Nephron progenitor cell (in vitro differentiated cells): ENCODE data around the gene C1QTNF1.

Experiments
- DNase-seq: peaks from one replicate; pipeline ENCODE4 v3.0.0; 2021
- H3K27ac Mint-ChIP-seq: 2 replicates; pipeline ENCODE4 v1.8.0; 2021; ENCODE audit warnings: mild to moderate bottlenecking, moderate library complexity, mixed read lengths
- H3K27me3 Mint-ChIP-seq: 2 replicates; pipeline ENCODE4 v1.8.0; 2021; ENCODE audit warnings: mild to moderate bottlenecking, low read depth, mixed read lengths; ENCODE audit not compliant: poor library complexity
- H3K36me3 Mint-ChIP-seq: 2 replicates; pipeline ENCODE4 v1.8.0; 2021; ENCODE audit warnings: low read depth, mixed read lengths
- H3K4me1 Mint-ChIP-seq: 2 replicates; pipeline ENCODE4 v1.8.0; 2021; ENCODE audit warnings: mixed read lengths
- H3K4me3 Mint-ChIP-seq: 2 replicates; pipeline ENCODE4 v1.8.0; 2021; ENCODE audit warnings: mild to moderate bottlenecking, moderate library complexity, mixed read lengths
- H3K9me3 Mint-ChIP-seq: 2 replicates; pipeline ENCODE4 v1.8.0; 2021; ENCODE audit warnings: mild to moderate bottlenecking, moderate library complexity, mixed read lengths
- TF ChIP-seq, protein P1 (sequence below): fragments of 200-600 bp; sonication (generic); IDR thresholded peaks from 2 replicates; pipeline ENCODE4 v1.5.0; 2021; ENCODE audit warnings: antibody characterized with exemption

Gene C1QTNF1

DNA sequence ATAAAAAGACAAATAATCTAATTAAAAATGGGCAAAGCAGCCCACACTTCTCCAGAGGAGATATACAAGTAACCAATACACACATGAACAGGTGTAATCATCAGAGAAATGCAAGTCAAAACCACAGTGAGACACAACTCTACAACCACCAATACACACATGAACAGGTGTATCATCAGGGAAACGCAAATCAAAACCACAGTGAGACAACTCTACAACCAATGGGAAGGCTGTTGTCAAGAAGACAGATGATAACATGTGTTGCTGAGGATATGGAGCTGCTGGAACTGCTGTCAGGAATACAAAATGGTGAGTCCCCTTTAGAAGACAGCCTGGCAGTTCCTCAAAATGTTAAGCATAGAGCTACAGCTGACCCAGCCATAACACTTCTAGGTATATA lies 28.2 kb downstream of the C1QTNF1 start:
- Mint-ChIP-seq H3K27me3 (peaks cover 10% of the 10 kb centered on the region), H3K27ac (no peak overlapping the region), H3K36me3 (no peaks in the 10 kb centered on the region), H3K4me1 (peaks cover 4% of the 10 kb centered on the region), H3K4me3 (no peak overlapping the region), H3K9me3 (peaks cover 48% of the 10 kb centered on the region)
- no peak for DNase-seq
- TF ChIP-seq, protein P1, sequence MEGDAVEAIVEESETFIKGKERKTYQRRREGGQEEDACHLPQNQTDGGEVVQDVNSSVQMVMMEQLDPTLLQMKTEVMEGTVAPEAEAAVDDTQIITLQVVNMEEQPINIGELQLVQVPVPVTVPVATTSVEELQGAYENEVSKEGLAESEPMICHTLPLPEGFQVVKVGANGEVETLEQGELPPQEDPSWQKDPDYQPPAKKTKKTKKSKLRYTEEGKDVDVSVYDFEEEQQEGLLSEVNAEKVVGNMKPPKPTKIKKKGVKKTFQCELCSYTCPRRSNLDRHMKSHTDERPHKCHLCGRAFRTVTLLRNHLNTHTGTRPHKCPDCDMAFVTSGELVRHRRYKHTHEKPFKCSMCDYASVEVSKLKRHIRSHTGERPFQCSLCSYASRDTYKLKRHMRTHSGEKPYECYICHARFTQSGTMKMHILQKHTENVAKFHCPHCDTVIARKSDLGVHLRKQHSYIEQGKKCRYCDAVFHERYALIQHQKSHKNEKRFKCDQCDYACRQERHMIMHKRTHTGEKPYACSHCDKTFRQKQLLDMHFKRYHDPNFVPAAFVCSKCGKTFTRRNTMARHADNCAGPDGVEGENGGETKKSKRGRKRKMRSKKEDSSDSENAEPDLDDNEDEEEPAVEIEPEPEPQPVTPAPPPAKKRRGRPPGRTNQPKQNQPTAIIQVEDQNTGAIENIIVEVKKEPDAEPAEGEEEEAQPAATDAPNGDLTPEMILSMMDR = no peak

DNA sequence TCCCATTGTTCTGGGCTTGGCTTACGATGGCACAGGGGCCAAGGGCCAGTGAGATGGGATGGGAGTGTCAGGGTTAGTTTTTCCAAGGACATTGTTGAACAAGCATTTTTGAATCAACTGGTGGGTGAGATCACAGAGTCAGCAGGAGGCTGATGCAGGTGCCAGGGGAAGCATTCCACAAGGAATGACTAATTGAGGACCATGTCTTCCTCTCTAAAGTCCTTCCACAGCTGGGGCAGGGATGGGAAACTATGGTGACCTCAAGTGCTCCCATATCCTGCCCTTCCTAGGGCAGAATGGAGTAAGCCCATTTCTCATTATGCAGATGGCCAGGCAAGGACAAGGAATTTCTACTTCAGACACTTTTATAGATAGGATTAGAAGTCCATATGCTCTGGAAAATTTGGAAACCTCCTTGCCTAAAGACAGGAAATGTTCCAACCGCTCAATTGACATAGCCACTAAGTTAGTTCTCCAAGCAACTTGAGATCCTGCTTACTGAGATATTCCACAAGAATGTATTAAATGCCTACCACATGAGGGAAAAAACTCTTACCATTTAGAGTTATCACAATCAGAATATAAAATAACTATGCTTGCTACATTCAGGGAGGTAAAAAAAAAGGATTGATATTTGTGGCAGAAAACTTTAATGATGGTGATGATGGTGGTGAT lies 29.4 kb downstream of the C1QTNF1 start:
- H3K27ac Mint-ChIP-seq = no peak overlapping the region
- peaks cover 18% of the 10 kb centered on the region for H3K27me3 Mint-ChIP-seq
- H3K9me3 Mint-ChIP-seq = peaks cover 58% of the 10 kb centered on the region
- TF ChIP-seq, protein P1 = no peak
- no peak for DNase-seq
- H3K36me3 Mint-ChIP-seq = no peaks in the 10 kb centered on the region
- no peaks in the 10 kb centered on the region for H3K4me1 Mint-ChIP-seq
- H3K4me3 Mint-ChIP-seq = no peak overlapping the region

DNA sequence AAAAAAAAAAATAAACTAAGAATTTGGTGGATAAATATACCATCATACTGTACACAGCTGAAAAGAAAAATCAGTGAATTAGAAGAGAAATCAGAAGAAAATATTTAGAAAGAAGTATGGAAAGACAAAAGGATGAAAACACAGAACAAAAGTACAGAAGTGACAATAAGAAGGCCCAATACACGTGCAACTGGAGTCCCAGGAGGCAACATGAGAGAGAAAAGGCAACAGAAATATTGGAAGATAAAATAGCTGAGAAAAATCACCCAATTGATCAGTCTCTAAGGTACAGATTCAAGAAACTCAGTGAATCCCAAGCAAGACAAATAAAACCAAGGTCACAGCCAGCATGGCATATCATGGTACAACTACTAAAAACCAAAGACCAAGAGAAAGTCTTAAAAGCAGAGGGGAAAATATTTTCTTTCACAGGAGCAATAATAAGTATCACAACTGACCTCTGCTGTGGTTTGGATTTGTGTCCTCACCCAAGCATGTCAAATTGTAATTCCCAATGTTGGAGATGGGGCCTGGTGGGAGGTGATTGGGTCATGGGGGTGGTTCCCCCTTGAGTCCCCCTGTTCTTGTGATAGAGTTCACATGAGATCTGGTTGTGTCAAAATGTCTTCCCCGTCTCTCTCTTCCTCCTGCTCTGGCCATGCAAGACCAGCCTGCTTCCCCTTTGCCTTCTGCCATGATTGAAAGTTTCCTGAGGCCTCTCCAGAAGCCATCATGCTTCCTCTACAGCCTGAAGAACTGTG lies 30.4 kb downstream of the C1QTNF1 start:
- H3K27ac Mint-ChIP-seq = no peak overlapping the region
- no peak overlapping the region for H3K4me3 Mint-ChIP-seq
- H3K27me3 Mint-ChIP-seq = peaks cover 26% of the 10 kb centered on the region
- H3K9me3 Mint-ChIP-seq = peaks cover 58% of the 10 kb centered on the region
- no peak for DNase-seq
- TF ChIP-seq, protein P1 = no peak
- no peaks in the 10 kb centered on the region for H3K4me1 Mint-ChIP-seq
- H3K36me3 Mint-ChIP-seq = no peaks in the 10 kb centered on the region

DNA sequence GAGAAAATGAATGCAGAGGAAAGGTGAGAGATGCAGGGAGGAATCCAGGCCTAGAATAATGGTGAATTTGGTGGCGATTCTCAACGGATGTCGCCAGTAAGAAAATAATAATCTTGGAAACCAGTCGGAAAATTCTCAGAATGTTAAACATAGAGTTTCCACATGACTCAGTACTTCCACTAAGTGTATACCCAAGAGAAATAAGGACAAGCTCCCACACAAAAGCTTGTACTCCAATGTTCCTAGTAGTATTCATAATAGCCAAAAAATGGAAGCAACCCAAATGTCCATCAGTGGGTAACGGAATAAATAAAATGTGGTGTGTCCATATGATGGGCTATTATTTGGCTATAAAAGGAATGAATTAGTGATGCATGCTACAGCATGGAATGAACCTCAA lies 31.2 kb downstream of the C1QTNF1 start:
- TF ChIP-seq, protein P1 = no peak
- no peak for DNase-seq
- no peaks in the 10 kb centered on the region for H3K36me3 Mint-ChIP-seq
- H3K27ac Mint-ChIP-seq = no peak overlapping the region
- peaks cover 30% of the 10 kb centered on the region for H3K27me3 Mint-ChIP-seq
- no peaks in the 10 kb centered on the region for H3K4me1 Mint-ChIP-seq
- H3K9me3 Mint-ChIP-seq = peaks cover 58% of the 10 kb centered on the region
- H3K4me3 Mint-ChIP-seq = no peak overlapping the region

DNA sequence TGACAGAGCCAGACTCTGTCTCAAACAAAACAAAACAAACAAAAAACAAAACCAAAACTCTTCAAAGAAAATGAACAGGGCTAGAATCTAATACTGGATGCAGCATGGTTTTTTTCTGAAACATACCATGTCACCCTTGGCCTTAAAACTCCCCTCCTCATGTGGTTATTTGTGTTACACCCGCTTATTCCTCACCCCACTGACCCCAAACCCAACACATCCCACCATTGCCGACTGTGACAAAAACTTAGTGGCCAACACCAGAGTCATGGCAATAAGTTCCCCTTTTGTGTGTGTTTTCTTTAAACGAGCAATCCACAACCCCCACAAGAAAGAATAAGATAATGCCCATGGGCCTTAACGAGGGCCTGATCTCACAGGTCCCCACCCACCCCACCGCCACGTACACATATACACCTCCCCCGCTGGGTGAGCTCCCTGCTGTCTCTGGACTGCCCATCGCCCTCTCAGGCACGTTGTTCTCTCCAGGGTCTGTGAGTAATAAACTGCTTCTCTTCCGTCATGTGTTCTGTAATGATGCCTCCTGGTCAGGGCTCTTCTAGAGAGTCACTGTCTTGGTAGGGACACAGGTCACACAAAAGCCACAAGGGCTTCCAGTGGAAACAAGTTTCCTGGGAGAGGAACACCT lies 33.9 kb downstream of the C1QTNF1 start:
- Mint-ChIP-seq H3K9me3 (peaks cover 41% of the 10 kb centered on the region), H3K4me3 (no peak overlapping the region), H3K27ac (no peak overlapping the region), H3K27me3 (peaks cover 26% of the 10 kb centered on the region), H3K4me1 (no peaks in the 10 kb centered on the region), H3K36me3 (no peaks in the 10 kb centered on the region)
- no peak for DNase-seq
- TF ChIP-seq, protein P1 = no peak
